GM12878 (cell line): Measurements from ENCODE around the gene ARHGEF7. TPM values are rescaled to one million over a fixed set of nuclear protein-coding genes. Genes with fewer than 3 reads are reported as not detected.

ENCODE experiments used
- ATAC-seq: fragments of 200-7000 bp; cut with Tn5 transposase; 3 replicates; pipeline ENCODE4 v1.9.1; 2020; ENCODE audit warnings: mild to moderate bottlenecking, moderate library complexity
- BruUV-seq: library from RNA; stranded (reverse); fragments of 400-500 nt; replicated peaks from 2 replicates; lab custom pipeline; 2021; lab: Mats Ljungman, UMichigan
- CTCF ChIA-PET: fragments of 300-600 bp; sonication (Branson Sonifier 250); formaldehyde crosslinking; extraction: SDS; loops from one replicate; lab custom pipeline; 2021; ENCODE audit warnings: inconsistent platforms; lab: Yijun Ruan, JAX
- POLR2A ChIA-PET: fragments of 350-600 bp; formaldehyde crosslinking; extraction: SDS; loops from one replicate; lab custom pipeline; 2021; ENCODE audit warnings: inconsistent platforms; lab: Charles Lee
- RAD21 ChIA-PET: fragments of 300-600 bp; sonication (Branson Sonifier 250); formaldehyde crosslinking; loops from one replicate; lab custom pipeline; 2023; ENCODE audit warnings: antibody characterized with exemption; ENCODE audit not compliant: unreplicated experiment; lab: Charles Lee
- SMC1A ChIA-PET: fragments of 300-600 bp; sonication (Branson Sonifier 250); formaldehyde crosslinking; loops from one replicate; lab custom pipeline; 2023; ENCODE audit not compliant: unreplicated experiment, uncharacterized antibody; lab: Charles Lee
- DNase-seq: peaks from one replicate; pipeline ENCODE4 v3.0.0-alpha.2; 2011; ENCODE audit warnings: low read depth, low spot score
- FAIRE-seq: peaks from 3 replicates; lab custom pipeline; 2011; peaks lifted over from hg19 to GRCh38; lab: Jason Lieb, UNC
- H2AFZ ChIP-seq: 2 replicates; pipeline ENCODE4 v1.6.0; 2011; ENCODE audit warnings: low read depth, low read length, control low read depth; ENCODE audit not compliant: control insufficient read depth
- H3K27ac ChIP-seq: 2 replicates; pipeline ENCODE4 v1.5.1; 2011; ENCODE audit warnings: control low read depth; ENCODE audit not compliant: control insufficient read depth, insufficient read depth
- H3K27me3 ChIP-seq, 2 experiments: replicated peaks in 1 of 2; 2 replicates each; pipeline versions ENCODE4 v1.6.0 to v1.6.1; 2011; ENCODE audit warnings: low read length in 1 of 2; ENCODE audit not compliant: control insufficient read depth in 2 of 2, insufficient read depth in 2 of 2
- H3K36me3 ChIP-seq, 2 experiments: 2 replicates each; pipeline ENCODE4 v1.5.1; 2011; ENCODE audit warnings: low read length in 1 of 2; ENCODE audit not compliant: control insufficient read depth in 2 of 2, insufficient read depth in 2 of 2
- H3K4me1 ChIP-seq: 2 replicates; pipeline ENCODE4 v1.6.1; 2011; ENCODE audit warnings: mild to moderate bottlenecking, low read length, moderate library complexity, mixed read lengths; ENCODE audit not compliant: control insufficient read depth, insufficient read depth
- H3K4me2 ChIP-seq: 2 replicates; pipeline ENCODE4 v1.6.0; 2011; ENCODE audit warnings: control low read depth; ENCODE audit not compliant: control insufficient read depth, insufficient read depth
- H3K4me3 ChIP-seq: fragments of 200-600 bp; sonication (generic); 2 replicates; pipeline ENCODE4 v1.5.1; 2016
- H3K79me2 ChIP-seq: 2 replicates; pipeline ENCODE4 v1.6.0; 2011; ENCODE audit warnings: low read length; ENCODE audit not compliant: control insufficient read depth, insufficient read depth
- H3K9ac ChIP-seq: 2 replicates; pipeline ENCODE4 v1.8.0; 2011; ENCODE audit warnings: low read length, control low read depth, mixed read lengths; ENCODE audit not compliant: control insufficient read depth, insufficient read depth
- H3K9me3 ChIP-seq: replicated peaks from 3 replicates; pipeline ENCODE4 v1.5.1; 2011; ENCODE audit warnings: mild to moderate bottlenecking, low read length; ENCODE audit not compliant: control insufficient read depth, insufficient read depth
- H4K20me1 ChIP-seq: 2 replicates; pipeline ENCODE4 v1.6.0; 2011; ENCODE audit not compliant: control insufficient read depth, insufficient read depth
- BCL11A ChIP-seq: IDR thresholded peaks from 2 replicates; pipeline ENCODE4 v1.6.1; 2011; ENCODE audit warnings: low read depth, low read length
- CREB1 ChIP-seq: IDR thresholded peaks from 2 replicates; pipeline ENCODE4 v1.6.1; 2012; ENCODE audit warnings: low read depth, mild to moderate bottlenecking, inconsistent platforms
- EGR1 ChIP-seq, 2 experiments: IDR thresholded peaks; 1 replicate in 1 of 2; 2 replicates in 1 of 2; pipeline ENCODE4 v1.6.1; 2011 to 2012; ENCODE audit warnings: low read depth in 2 of 2, low read length in 2 of 2, borderline replicate concordance in 1 of 2, mild to moderate bottlenecking in 1 of 2, moderate library complexity in 1 of 2
- HDAC2 ChIP-seq: fragments of 200-600 bp; sonication (generic); IDR thresholded peaks from 2 replicates; pipeline ENCODE4 v1.6.1; 2017
- HDAC6 ChIP-seq: fragments of 200-600 bp; sonication (generic); IDR thresholded peaks from one replicate; pipeline ENCODE4 v1.8.0; 2017; ENCODE audit warnings: antibody characterized with exemption; ENCODE audit not compliant: unreplicated experiment
- MTA3 ChIP-seq: IDR thresholded peaks from 2 replicates; pipeline ENCODE4 v1.6.1; 2012; ENCODE audit warnings: low read length, inconsistent platforms, borderline replicate concordance
- NFIC ChIP-seq: IDR thresholded peaks from 2 replicates; pipeline ENCODE4 v1.6.1; 2012; ENCODE audit warnings: low read depth, mild to moderate bottlenecking, inconsistent platforms, low read length, moderate library complexity
- NR2F1 ChIP-seq: fragments of 450-650 bp; conservative IDR thresholded peaks from 2 replicates; pipeline ENCODE4 v1.6.1; 2017; ENCODE audit warnings: mild to moderate bottlenecking
- NRF1 ChIP-seq: conservative IDR thresholded peaks from 2 replicates; pipeline ENCODE4 v1.6.1; 2011; ENCODE audit warnings: mild to moderate bottlenecking, low read depth, low read length, improper control_type of control experiment
- RBBP5 ChIP-seq: fragments of 200-600 bp; sonication (generic); conservative IDR thresholded peaks from 2 replicates; pipeline ENCODE4 v1.6.1; 2016
- TCF12 ChIP-seq: IDR thresholded peaks from 2 replicates; pipeline ENCODE4 v1.6.1; 2011; ENCODE audit warnings: low read depth, mild to moderate bottlenecking, low read length
- TCF7 ChIP-seq: IDR thresholded peaks from 2 replicates; pipeline ENCODE4 v1.6.1; 2014; ENCODE audit warnings: antibody characterized with exemption, borderline replicate concordance
- ZNF622 ChIP-seq: fragments of 450-650 bp; IDR thresholded peaks from 2 replicates; pipeline ENCODE4 v1.6.1; 2017; ENCODE audit warnings: mild to moderate bottlenecking, inconsistent platforms
- WGBS: methylation state at CpG from one replicate; pipeline ENCODE4 v1.1.6; 2016; ENCODE audit warnings: low lambda C conversion rate; ENCODE audit not compliant: insufficient replicate concordance, insufficient coverage; ENCODE audit errors: missing lambda C conversion rate; 5-methylcytosine and 5-hydroxymethylcytosine counted together
- in situ Hi-C: fragments of 300-500 bp; cut with MboI; formaldehyde crosslinking; loops from 9 replicates; pipeline ENCODE4 v1.14.3; 2018; ENCODE audit warnings: mixed read lengths
- intact Hi-C: fragments of 100-400 bp; cut with micrococcal nuclease; formaldehyde crosslinking; loops from one replicate; pipeline ENCODE4 v1.14.2; 2022; ENCODE audit not compliant: unreplicated experiment
- polyA plus RNA-seq, 11 experiments: library from polyadenylated mRNA; depleted of rRNA in 4 of 11; unstranded in 6 of 11; stranded (reverse) in 5 of 11; fragments of >200 nt; fragmentation: Nextera tagmentation in 4 of 11; fragmentation: Illumina TruSeq in 1 of 11; extraction: Ambion mirVana in 4 of 11; extraction: Trizol in 1 of 11; gene quantifications; 1 replicate in 1 of 11; 2 replicates in 10 of 11; pipeline versions ENCODE4 v1.2.1 to v1.2.3, GENCODE V29; 2011 to 2016; ENCODE audit warnings: inconsistent platforms in 2 of 11, missing spikeins in 2 of 11, low read depth in 1 of 11
- total RNA-seq, 4 experiments: library from RNA; depleted of rRNA in 3 of 4; stranded (reverse); fragments of >200 nt in 3 of 4; fragmentation: Illumina TruSeq in 1 of 4; extraction: Trizol in 1 of 4; gene quantifications; 2 replicates each; pipeline versions ENCODE4 v1.2.1 to v1.2.3, GENCODE V29; 2013 to 2021
- TF ChIP-seq, protein P1 (sequence below): fragments of 450-650 bp; IDR thresholded peaks from 2 replicates; pipeline ENCODE4 v1.6.1; 2014; ENCODE audit warnings: mild to moderate bottlenecking
- TF ChIP-seq, protein P2 (sequence below): IDR thresholded peaks from 2 replicates; pipeline ENCODE4 v1.6.1; 2012; ENCODE audit warnings: low read depth, low read length, improper control_type of control experiment

ARHGEF7 gene
- total and polyA plus RNA-seq, 10 of the 15 experiments (the other 5 are each of a cell fraction or from before 2014, with no cell fraction given), result 4.7 to 65.5 (median 36.6) TPM

DNA sequence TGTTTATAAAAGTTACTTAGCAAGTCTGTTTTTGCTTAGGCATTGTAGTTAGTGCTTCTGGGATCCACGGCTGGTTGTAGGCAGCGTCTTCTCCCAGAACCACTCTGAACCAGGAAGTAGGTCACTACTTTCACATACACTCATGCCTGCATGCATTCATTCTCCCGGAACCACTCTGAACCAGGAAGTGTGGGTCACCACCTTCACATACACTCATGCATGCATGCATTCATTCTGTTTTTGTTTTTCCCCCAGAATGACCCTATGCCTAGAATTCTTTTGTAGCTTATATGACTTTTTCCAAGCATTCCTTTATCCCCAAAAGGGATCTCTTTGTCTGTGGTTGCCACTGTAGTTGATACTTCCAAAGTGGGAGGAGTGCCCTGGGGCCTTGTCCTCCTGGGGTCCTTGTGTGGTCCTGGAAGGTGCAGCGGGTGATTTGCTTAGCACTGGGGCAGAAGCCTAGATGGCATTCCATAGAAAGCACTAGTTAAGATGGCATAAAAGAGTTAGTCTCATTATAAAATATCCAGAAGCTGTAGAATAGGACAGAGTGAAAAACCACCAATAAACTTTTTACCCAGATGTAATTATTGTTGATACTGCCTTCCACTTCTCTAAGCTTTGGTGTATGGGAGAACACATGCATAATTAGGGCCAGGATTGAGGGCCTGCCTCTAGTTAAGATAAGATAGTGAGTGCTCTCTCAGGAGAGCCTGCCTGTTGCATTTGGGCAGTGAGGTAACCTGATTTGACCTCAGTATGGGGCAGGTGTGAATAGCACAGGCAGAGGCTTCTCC, 136.7 kb downstream of the ARHGEF7 start:
- Histone ChIP-seq H3K9ac (no peak overlapping the region), H3K27ac (no peak overlapping the region), H3K4me2 (no peak overlapping the region), H3K4me3 (no peak overlapping the region), H3K4me1 (no peaks in the 10 kb centered on the region), H2AFZ (no peak overlapping the region), H4K20me1 (no peaks in the 10 kb centered on the region; the same call in 1 of the 2 replicates), H3K27me3 (no peaks in the 10 kb centered on the region), H3K36me3 (peaks cover 14 to 47% of the 10 kb centered on the region in 2 experiments), H3K9me3 (no peaks in the 10 kb centered on the region; the same call in 2 of the 3 replicates), H3K79me2 (no peaks in the 10 kb centered on the region; the same call in 1 of the 2 replicates)
- WGBS, result 83% methylated on average over 4 of the region's 4 CpGs
- no peak for DNase-seq
- ChIA-PET CTCF (no interaction called here), SMC1A (no interaction called here), RAD21 (no interaction called here), POLR2A (no interaction called here)
- in situ Hi-C loops, result no loop called here
- FAIRE-seq, result no peak
- TF ChIP-seq MTA3 (no peak), BCL11A (no peak), CREB1 (no peak), HDAC6 (no peak), EGR1 (IDR thresholded peaks at IDR 0.05; ENCODE audit: borderline replicate concordance in 1 of 2, low read depth in 2 of 2, low read length in 2 of 2) (no peak), NFIC (no peak), ZNF622 (no peak), TCF12 (no peak), TCF7 (no peak), HDAC2 (no peak), RBBP5 (no peak), NRF1 (no peak), NR2F1 (no peak)
- TF ChIP-seq, protein P1, sequence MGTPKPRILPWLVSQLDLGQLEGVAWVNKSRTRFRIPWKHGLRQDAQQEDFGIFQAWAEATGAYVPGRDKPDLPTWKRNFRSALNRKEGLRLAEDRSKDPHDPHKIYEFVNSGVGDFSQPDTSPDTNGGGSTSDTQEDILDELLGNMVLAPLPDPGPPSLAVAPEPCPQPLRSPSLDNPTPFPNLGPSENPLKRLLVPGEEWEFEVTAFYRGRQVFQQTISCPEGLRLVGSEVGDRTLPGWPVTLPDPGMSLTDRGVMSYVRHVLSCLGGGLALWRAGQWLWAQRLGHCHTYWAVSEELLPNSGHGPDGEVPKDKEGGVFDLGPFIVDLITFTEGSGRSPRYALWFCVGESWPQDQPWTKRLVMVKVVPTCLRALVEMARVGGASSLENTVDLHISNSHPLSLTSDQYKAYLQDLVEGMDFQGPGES, result no peak
- TF ChIP-seq, protein P2, sequence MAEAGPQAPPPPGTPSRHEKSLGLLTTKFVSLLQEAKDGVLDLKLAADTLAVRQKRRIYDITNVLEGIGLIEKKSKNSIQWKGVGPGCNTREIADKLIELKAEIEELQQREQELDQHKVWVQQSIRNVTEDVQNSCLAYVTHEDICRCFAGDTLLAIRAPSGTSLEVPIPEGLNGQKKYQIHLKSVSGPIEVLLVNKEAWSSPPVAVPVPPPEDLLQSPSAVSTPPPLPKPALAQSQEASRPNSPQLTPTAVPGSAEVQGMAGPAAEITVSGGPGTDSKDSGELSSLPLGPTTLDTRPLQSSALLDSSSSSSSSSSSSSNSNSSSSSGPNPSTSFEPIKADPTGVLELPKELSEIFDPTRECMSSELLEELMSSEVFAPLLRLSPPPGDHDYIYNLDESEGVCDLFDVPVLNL, result no peak
- intact Hi-C loops, result no loop called here
- no peak for ATAC-seq
- no TSS peak for BruUV-seq
